ENCODE results near the gene TMEM92. TPM values are rescaled to one million over a fixed set of nuclear protein-coding genes. Genes with fewer than 3 reads are reported as not detected.

The TMEM92 gene
- total and polyA plus RNA-seq, 8 donors: 0.11 to 1.00 (median 0.26) TPM

DNA sequence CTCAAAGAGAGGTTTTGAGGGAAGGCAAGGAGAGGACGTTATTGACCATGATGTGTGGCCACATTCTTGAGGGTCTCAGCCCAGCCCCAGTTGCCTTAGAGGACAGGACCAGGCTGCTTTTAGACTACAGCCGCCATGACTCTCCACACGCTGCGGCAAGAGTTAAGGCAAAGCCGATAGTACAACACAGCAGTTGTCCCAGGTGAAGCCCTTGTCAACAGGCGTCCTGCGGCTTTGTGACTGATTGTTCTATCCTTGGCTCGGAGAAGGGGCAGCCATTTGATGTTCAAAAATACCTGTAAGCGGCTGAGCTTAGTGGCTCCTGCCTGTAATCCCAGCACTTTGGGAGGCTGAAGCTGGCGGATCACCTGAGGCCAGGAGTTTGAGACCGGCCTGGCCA is 28.8 kb downstream of the TMEM92 start:
- DNase-seq (no peak), FAIRE-seq (no peak)
- no peak overlapping the region for H3K4me3 ChIP-seq

DNA sequence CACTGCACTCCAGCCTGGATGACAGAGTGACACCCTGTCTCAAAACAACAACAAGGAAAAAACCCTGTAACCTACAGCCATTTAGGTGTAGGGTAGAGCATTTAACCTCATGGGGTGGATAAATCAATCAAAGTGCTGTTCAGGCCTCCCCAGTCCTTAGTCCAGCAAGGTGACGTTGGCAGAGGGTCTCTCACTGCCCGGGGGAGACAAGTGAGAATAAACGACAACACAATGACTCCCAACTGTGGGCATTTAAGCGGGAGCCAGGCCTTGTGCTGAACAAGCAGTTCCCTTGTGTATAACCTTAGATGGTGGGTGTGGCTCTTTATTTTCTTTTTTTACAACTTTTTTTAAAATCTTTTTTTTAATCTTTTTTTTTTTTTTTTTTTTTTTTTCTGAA is 29.3 kb downstream of the TMEM92 start:
- Histone ChIP-seq H3K9me3 (no peaks in the 10 kb centered on the region), H3K36me3 (no peaks in the 10 kb centered on the region), H3K4me1 (peaks cover 0 to 10% (median 0%) of the 10 kb centered on the region in 3 donors), H3K27ac (no peak overlapping the region), H3K4me3 (no peak overlapping the region), H3K27me3 (no peaks in the 10 kb centered on the region)
- intact Hi-C loops (cut with DNase I): no loop called here
- FAIRE-seq: no peak
- TF ChIP-seq, protein P1, sequence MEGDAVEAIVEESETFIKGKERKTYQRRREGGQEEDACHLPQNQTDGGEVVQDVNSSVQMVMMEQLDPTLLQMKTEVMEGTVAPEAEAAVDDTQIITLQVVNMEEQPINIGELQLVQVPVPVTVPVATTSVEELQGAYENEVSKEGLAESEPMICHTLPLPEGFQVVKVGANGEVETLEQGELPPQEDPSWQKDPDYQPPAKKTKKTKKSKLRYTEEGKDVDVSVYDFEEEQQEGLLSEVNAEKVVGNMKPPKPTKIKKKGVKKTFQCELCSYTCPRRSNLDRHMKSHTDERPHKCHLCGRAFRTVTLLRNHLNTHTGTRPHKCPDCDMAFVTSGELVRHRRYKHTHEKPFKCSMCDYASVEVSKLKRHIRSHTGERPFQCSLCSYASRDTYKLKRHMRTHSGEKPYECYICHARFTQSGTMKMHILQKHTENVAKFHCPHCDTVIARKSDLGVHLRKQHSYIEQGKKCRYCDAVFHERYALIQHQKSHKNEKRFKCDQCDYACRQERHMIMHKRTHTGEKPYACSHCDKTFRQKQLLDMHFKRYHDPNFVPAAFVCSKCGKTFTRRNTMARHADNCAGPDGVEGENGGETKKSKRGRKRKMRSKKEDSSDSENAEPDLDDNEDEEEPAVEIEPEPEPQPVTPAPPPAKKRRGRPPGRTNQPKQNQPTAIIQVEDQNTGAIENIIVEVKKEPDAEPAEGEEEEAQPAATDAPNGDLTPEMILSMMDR (IDR thresholded peaks at IDR 0.05): no peak
- WGBS, 2 donors: 82 to 92% methylated on average over 4 of the region's 4 CpGs
- DNase-seq: no peak
- ATAC-seq: no peak

More for the DNA sequence above, 28.8 kb downstream of the TMEM92 start:
- H3K27ac ChIP-seq: no peak overlapping the region
- H3K27me3 ChIP-seq: no peaks in the 10 kb centered on the region
- WGBS, 2 donors: 90% methylated on average over 11 of the region's 11 CpGs
- H3K9me3 ChIP-seq: no peaks in the 10 kb centered on the region
- intact Hi-C loops (cut with DNase I): no loop called here
- no peak for ATAC-seq
- no peaks in the 10 kb centered on the region for H3K36me3 ChIP-seq
- TF ChIP-seq, protein P1 (IDR thresholded peaks at IDR 0.05): no peak
- peaks cover 0 to 10% (median 0%) of the 10 kb centered on the region in 3 donors for H3K4me1 ChIP-seq

DNA sequence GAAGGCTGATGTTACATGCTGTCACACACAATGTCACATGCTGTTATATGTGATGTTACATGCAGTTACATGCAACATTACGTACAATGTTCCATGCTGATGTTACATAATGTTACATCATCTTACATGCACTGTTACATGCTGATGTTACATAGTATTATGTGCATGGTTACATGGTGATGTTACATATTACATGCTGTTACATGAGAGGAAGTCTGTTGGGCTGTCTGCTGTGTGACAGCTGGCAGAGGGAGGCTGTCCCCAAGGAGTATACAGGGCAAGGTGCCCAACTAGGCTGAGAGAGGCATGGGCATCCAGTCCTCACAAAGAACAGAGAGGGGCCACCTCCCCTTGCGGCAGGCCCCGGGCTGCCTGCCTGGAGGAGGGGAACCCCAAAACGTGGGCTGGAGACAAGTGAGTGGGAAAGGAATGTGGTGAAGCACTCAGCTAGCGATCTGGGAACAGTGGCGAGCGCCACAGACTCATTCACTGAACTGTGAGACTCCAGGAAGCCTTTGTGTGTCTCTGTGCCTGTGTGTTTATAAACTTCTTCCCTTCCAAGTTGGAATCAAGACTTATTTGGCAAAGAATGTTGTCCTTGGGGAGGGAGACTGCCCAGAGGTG is 30.6 kb downstream of the TMEM92 start:
- H3K4me3 ChIP-seq: no peak overlapping the region

DNA sequence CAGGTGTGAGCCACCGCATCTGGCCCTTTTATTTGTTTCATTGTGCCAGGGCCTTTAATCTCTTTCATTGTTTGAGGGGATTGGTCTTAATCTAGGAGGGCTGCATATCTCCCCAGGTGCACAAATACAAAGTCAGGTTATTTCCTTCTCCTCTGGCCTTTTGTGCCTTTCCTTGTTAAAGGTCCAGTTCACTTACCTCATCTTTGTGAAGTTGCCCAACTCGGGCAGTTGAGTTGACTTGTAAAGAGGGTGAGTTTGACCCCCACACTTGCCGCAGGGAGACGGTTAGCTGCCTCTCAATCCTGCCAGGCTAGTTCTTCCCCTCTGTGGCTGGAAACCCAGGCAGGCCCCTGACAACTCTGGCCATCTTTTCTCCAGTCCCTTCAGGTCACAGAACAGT is 33.4 kb downstream of the TMEM92 start:
- FAIRE-seq (no peak), ATAC-seq (peak in 1 of 4 donors; percentile 48), DNase-seq (no peak)
- intact Hi-C loops (cut with DNase I): no loop called here
- Histone ChIP-seq H3K27me3 (no peaks in the 10 kb centered on the region), H3K36me3 (no peaks in the 10 kb centered on the region), H3K27ac (no peak overlapping the region), H3K4me1 (peaks cover 0 to 10% (median 0%) of the 10 kb centered on the region in 3 donors), H3K4me3 (no peak overlapping the region), H3K9me3 (no peaks in the 10 kb centered on the region)
- WGBS, 2 donors: 61 to 69% methylated on average over 4 of the region's 4 CpGs
- TF ChIP-seq, protein P1 (IDR thresholded peaks at IDR 0.05): no peak

More for the DNA sequence above, 30.6 kb downstream of the TMEM92 start:
- Histone ChIP-seq H3K36me3 (no peaks in the 10 kb centered on the region), H3K9me3 (no peaks in the 10 kb centered on the region), H3K4me1 (peaks cover 0 to 10% (median 0%) of the 10 kb centered on the region in 3 donors), H3K27ac (no peak overlapping the region), H3K27me3 (no peaks in the 10 kb centered on the region)
- ATAC-seq: peak; percentile 38 to 74 (median 58)
- intact Hi-C loops (cut with DNase I): no loop called here
- FAIRE-seq: no peak
- 28 to 51% methylated on average over 7 of the region's 7 CpGs for WGBS, 2 donors
- TF ChIP-seq, protein P1 (IDR thresholded peaks at IDR 0.05): no peak
- no peak for DNase-seq

DNA sequence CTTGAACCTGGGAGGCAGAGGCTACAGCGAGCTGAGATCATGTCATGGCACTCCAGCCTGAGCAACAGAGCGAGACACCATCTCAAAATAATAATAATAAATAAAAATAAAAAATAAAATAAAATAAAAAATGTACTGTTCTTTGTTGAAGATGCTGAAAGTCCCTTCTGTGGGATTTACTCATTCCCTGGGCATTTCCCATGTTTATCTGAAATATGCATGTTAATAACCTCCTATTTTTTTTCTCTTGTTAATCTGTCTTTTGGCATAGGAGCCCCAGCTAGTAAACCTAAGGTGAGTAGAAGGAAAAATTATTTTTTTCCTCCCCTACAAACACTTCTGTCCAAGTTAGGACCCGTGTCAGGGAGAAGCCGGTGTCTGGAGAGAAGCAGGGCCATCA is 34.4 kb downstream of the TMEM92 start:
- Histone ChIP-seq H3K36me3 (no peaks in the 10 kb centered on the region), H3K27ac (no peak overlapping the region), H3K4me3 (no peak overlapping the region), H3K27me3 (no peaks in the 10 kb centered on the region), H3K9me3 (no peaks in the 10 kb centered on the region), H3K4me1 (peaks cover 0 to 10% (median 0%) of the 10 kb centered on the region in 3 donors)
- FAIRE-seq: no peak
- TF ChIP-seq, protein P1 (IDR thresholded peaks at IDR 0.05): no peak
- intact Hi-C loops (cut with DNase I): no loop called here
- 96 to 99% methylated on average over 4 of the region's 4 CpGs for WGBS, 2 donors
- DNase-seq: no peak
- no peak for ATAC-seq
